Brain microvascular endothelial cell (primary cell): Measurements from ENCODE around the gene RNF157.

Experiments used
- DNase-seq: peaks from one replicate; pipeline ENCODE4 v3.0.0-alpha.2; 2020
- H3K27ac ChIP-seq: fragments of 250-450 bp; sonication (Bioruptor Pico); 2 replicates; pipeline ENCODE4 v1.5.1; 2020; ENCODE audit warnings: mild to moderate bottlenecking, moderate library complexity
- H3K27me3 ChIP-seq: fragments of 250-450 bp; sonication (Bioruptor Pico); replicated peaks from 2 replicates; pipeline ENCODE4 v1.5.1; 2020; ENCODE audit warnings: mild to moderate bottlenecking
- H3K36me3 ChIP-seq: fragments of 250-450 bp; sonication (Bioruptor Pico); replicated peaks from 2 replicates; pipeline ENCODE4 v1.5.1; 2020; ENCODE audit warnings: mild to moderate bottlenecking
- H3K4me3 ChIP-seq: 2 replicates; pipeline ENCODE4 v1.5.1; 2011; ENCODE audit warnings: low read depth, mild to moderate bottlenecking, control low read depth, low read length, moderate library complexity
- in situ Hi-C: cut with HindIII; loops from 2 replicates; pipeline ENCODE4 v1.10.0; 2017; ENCODE audit warnings: low sequenced_read_pairs, low pct_ligation_motif_present
- TF ChIP-seq, protein P1 (sequence below): IDR thresholded peaks from 2 replicates; pipeline ENCODE4 v1.5.1; 2011; ENCODE audit warnings: low read depth, mild to moderate bottlenecking, moderate library complexity, low read length, control low read depth, inconsistent platforms; ENCODE audit errors: missing control alignments

RNF157 gene

DNA sequence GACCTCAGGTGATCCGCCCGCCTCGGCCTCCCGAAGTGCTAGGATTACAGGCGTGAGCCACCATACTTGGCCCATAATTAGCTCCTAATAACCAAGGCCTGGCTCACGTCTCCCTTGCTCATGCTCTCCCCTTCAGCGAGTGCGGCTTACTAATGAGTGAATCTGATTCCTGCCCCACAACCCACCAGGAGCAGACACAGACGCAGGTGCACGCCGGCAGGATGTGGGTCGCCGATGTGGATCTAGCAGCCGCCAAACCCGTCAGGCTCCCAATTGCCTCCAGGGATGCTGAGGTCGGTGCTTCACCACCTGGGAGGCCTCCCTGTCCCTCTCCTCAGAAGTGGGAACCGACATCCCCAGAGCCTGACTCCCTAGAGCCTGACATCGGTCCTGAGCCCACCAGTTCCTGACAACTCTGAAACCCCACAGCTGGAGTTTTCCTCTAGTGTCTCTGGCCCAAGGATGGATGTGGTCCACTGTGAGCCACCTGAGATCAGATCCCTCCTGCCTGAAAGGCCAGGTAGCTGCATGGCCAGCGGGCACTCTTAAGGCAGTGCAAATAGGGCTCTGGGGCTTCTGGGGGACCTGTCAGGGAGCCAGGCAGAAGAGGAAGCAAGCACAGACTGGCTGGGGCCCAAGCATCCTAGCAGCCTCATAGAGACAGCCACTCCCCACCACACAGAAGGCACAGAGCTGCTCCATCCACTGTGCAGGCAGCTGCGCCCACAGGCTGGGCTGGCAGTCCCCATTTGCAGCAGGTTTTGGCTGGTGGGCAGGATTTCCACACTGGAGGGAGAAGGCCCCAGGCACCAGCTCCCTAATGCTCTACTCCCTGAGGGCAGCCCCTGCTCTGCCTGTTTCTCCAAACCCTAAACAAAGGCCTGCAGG, 147.5 kb downstream of the RNF157 start:
- in situ Hi-C loops = no loop called here
- no peak overlapping the region for H3K4me3 ChIP-seq
- H3K36me3 ChIP-seq = peaks cover 71% of the 10 kb centered on the region
- no peak for DNase-seq
- no peak overlapping the region for H3K27ac ChIP-seq
- TF ChIP-seq, protein P1, sequence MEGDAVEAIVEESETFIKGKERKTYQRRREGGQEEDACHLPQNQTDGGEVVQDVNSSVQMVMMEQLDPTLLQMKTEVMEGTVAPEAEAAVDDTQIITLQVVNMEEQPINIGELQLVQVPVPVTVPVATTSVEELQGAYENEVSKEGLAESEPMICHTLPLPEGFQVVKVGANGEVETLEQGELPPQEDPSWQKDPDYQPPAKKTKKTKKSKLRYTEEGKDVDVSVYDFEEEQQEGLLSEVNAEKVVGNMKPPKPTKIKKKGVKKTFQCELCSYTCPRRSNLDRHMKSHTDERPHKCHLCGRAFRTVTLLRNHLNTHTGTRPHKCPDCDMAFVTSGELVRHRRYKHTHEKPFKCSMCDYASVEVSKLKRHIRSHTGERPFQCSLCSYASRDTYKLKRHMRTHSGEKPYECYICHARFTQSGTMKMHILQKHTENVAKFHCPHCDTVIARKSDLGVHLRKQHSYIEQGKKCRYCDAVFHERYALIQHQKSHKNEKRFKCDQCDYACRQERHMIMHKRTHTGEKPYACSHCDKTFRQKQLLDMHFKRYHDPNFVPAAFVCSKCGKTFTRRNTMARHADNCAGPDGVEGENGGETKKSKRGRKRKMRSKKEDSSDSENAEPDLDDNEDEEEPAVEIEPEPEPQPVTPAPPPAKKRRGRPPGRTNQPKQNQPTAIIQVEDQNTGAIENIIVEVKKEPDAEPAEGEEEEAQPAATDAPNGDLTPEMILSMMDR = no peak
- H3K27me3 ChIP-seq = no peaks in the 10 kb centered on the region
